Left kidney (tissue), 2 donors: Measurements from ENCODE around the gene PRR15L. TPM values are rescaled to one million over a fixed set of nuclear protein-coding genes. Genes with fewer than 3 reads are reported as not detected.
"Not testable (repeated sequence)": the region's sequence is repeated elsewhere in the genome, so short reads cannot be mapped to it uniquely, and the experiment has no call there.

ENCODE experiments used
- DNase-seq: peaks from one replicate; pipeline ENCODE4 v3.0.0-alpha.2; 2013
- polyA plus RNA-seq: library from polyadenylated mRNA; unstranded; fragments of 120-200 nt; gene quantifications from one replicate; pipeline ENCODE4 v1.2.1, GENCODE V29; 2013; ENCODE audit not compliant: insufficient read length

Gene PRR15L
- polyA plus RNA-seq, 1 donor = 17.7 TPM

- no peak for DNase-seq
Observed at GRCh38 chr17:47937941-47938340, 19.7 kb downstream of the PRR15L start.

- DNase-seq = no peak
Observed at GRCh38 chr17:47935961-47936360, 21.7 kb downstream of the PRR15L start.

GRCh38 chr17:47935468-47935867 lies 22.2 kb downstream of the PRR15L start:
- DNase-seq = not testable (repeated sequence)

- DNase-seq = no peak
Observed at GRCh38 chr17:47934856-47935255, 22.8 kb downstream of the PRR15L start.

- DNase-seq = no peak
Observed at GRCh38 chr17:47931848-47932247, 25.8 kb downstream of the PRR15L start.

- DNase-seq = no peak
Observed at GRCh38 chr17:47929218-47930000, 28.3 kb downstream of the PRR15L start.

- DNase-seq = no peak
Observed at GRCh38 chr17:47928415-47928814, 29.3 kb downstream of the PRR15L start.

GRCh38 chr17:47927821-47928400 lies 29.8 kb downstream of the PRR15L start:
- no peak for DNase-seq

- no peak for DNase-seq
Observed at GRCh38 chr17:47925678-47925988, 32.0 kb downstream of the PRR15L start.

- no peak for DNase-seq
Observed at GRCh38 chr17:47924785-47925677, 32.7 kb downstream of the PRR15L start.

- not testable (repeated sequence) for DNase-seq
Observed at GRCh38 chr17:47919889-47920288, 37.8 kb downstream of the PRR15L start.

GRCh38 chr17:47918991-47919390 lies 38.7 kb downstream of the PRR15L start:
- DNase-seq = no peak

- DNase-seq = no peak
Observed at GRCh38 chr17:47918006-47918405, 39.7 kb downstream of the PRR15L start.

GRCh38 chr17:47917581-47917980 lies 40.1 kb downstream of the PRR15L start:
- DNase-seq = no peak

- DNase-seq = no peak
Observed at GRCh38 chr17:47916489-47917208, 41.0 kb downstream of the PRR15L start.

GRCh38 chr17:47915776-47916398 lies 41.8 kb downstream of the PRR15L start:
- no peak for DNase-seq

- DNase-seq = no peak
Observed at GRCh38 chr17:47914306-47914948, 43.3 kb downstream of the PRR15L start.

- DNase-seq = no peak
Observed at GRCh38 chr17:47913050-47913449, 44.6 kb downstream of the PRR15L start.

- DNase-seq = no peak
Observed at GRCh38 chr17:47907932-47908562, 49.6 kb downstream of the PRR15L start.

- DNase-seq = no peak
Observed at GRCh38 chr17:47906443-47906842, 51.2 kb downstream of the PRR15L start.

- no peak for DNase-seq
Observed at GRCh38 chr17:47905221-47905733, 52.4 kb downstream of the PRR15L start.
